ENCODE measurements around the gene OR4C46.
"Not testable (repeated sequence)": the region's sequence is repeated elsewhere in the genome, so short reads cannot be mapped to it uniquely, and the experiment has no call there.

OR4C46 gene

DNA sequence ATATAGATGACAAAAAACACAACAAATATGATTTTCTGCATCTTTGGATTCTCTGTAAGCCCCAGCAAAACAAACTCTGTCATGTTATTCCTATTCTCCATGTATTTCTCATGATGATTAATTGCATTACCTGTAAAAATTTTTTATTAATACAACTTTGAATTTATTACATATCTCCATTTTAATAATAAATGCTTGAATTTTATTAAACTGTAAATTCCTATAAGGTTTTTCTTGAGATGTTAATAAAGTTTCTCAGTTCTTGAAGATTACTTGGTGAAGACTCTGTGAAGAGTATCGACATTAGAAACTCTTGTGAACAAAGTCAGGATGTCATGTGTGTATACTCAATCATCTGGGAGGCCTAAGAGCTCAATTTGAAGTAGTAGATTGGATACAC is at the start of gene OR4C46:
OR4C46 (minus strand) TSS at position 101 of the 400 bp plus-strand sequence; CDS start at position 101, 0 bp downstream.
- TF ChIP-seq MYC (IDR thresholded peaks at IDR 0.05; ENCODE audit: low read depth, low read length) (no peak), POLR2A (IDR thresholded peaks at IDR 0.05; ENCODE audit: extremely low read depth, insufficient read length) (no peak)
- TF ChIP-seq, protein P1, sequence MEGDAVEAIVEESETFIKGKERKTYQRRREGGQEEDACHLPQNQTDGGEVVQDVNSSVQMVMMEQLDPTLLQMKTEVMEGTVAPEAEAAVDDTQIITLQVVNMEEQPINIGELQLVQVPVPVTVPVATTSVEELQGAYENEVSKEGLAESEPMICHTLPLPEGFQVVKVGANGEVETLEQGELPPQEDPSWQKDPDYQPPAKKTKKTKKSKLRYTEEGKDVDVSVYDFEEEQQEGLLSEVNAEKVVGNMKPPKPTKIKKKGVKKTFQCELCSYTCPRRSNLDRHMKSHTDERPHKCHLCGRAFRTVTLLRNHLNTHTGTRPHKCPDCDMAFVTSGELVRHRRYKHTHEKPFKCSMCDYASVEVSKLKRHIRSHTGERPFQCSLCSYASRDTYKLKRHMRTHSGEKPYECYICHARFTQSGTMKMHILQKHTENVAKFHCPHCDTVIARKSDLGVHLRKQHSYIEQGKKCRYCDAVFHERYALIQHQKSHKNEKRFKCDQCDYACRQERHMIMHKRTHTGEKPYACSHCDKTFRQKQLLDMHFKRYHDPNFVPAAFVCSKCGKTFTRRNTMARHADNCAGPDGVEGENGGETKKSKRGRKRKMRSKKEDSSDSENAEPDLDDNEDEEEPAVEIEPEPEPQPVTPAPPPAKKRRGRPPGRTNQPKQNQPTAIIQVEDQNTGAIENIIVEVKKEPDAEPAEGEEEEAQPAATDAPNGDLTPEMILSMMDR (IDR thresholded peaks at IDR 0.05; ENCODE audit: low read depth, low read length): no peak
- TF ChIP-seq, protein P2, sequence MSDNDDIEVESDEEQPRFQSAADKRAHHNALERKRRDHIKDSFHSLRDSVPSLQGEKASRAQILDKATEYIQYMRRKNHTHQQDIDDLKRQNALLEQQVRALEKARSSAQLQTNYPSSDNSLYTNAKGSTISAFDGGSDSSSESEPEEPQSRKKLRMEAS (IDR thresholded peaks at IDR 0.05; ENCODE audit: low read depth, low read length): no peak
- DNase-seq (ENCODE audit: low read depth): no peak
- no peak within 1 kb of the TSS for H3K4me3 ChIP-seq (ENCODE audit: low read depth, low read length)

DNA sequence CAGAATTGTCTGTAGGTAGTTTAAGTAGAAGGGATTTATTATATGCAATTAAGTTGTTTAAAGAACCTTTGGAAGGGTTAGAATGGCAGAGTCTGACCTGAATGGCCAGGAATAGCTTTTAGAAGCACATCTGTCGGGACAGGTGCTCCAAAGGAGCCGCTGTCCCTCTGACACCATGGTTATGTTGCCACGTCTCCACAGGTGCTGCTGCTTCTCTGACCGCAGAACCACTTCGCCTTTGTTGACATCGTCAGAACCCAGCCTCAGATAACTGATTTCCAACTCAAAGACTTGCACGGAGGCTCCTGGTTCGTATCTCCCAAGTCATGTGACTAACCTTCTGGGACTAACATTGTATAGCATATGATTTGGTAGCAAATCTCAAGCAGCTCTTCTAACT is 41.8 kb upstream of the OR4C46 start:
- H3K4me3 ChIP-seq (ENCODE audit: low read depth, low read length); DNase-seq (ENCODE audit: low read depth): not testable (repeated sequence)

DNA sequence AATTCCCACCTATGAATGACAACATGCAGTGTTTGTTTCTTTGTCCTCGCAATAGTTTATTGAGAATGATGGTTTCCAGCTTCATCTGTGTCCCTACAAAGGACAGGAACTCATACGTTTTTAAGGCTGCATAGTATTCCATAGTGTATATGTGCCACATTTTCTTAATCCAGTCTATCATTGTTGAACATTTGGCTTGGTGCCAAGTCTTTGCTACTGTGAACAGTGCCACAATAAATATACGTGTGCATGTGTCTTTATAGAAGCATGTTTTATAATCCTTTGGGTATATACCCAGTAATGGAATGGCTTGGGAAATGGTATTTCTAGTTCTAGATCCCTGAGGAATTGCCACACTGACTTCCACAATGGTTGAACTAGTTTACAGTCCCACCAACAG is 42.4 kb downstream of the OR4C46 start:
- not testable (repeated sequence) for H3K4me3 ChIP-seq (ENCODE audit: low read depth, low read length); DNase-seq (ENCODE audit: low read depth)

DNA sequence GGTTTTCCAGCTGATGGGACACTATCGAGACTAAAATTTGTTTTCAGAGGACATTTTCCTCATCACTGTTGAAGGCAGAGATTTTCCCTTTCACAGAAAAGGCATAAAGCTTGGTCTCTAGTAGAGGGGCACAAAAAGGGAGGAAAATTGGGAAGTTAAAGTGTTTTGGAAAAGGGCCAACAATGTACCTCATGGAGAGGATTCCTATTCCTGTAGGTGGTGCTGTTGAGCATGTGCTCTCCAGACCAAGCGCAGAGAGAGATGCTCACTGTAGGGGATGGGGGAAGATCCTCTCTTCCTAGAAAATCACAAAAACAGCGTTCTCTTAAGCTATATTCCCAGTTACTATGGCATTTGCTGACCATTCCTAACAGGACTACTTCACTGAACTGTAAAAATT is 44.9 kb downstream of the OR4C46 start:
- peak; percentile 14 for DNase-seq (ENCODE audit: low read depth)
- no peak overlapping the region for H3K4me3 ChIP-seq (ENCODE audit: low read depth, low read length)
- TF ChIP-seq MYC (IDR thresholded peaks at IDR 0.05; ENCODE audit: low read depth, low read length) (no peak), POLR2A (IDR thresholded peaks at IDR 0.05; ENCODE audit: extremely low read depth, insufficient read length) (no peak)
- TF ChIP-seq, protein P1 (IDR thresholded peaks at IDR 0.05; ENCODE audit: low read depth, low read length): peak; percentile 39
- TF ChIP-seq, protein P2 (IDR thresholded peaks at IDR 0.05; ENCODE audit: low read depth, low read length): no peak

DNA sequence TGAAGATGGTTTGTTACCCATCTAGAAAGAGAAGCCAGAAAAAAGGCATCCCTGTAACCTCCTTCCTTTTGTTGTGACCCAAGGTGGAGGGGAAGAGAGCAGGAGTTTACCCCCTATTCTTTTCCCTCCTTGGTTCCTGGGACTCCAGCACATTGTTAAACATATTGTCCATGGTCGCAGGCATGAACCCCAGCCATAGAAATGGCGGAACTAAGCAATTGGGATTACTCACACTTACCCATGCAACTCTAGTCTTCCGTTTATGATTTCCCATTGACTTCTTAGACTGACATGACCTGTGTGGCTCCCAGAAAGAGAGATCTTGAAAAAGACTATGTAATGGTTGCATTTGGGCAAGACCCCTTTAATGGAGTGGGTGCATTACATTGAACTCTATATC is 45.4 kb downstream of the OR4C46 start:
- peak; percentile 3 for DNase-seq (ENCODE audit: low read depth)
- no peak overlapping the region for H3K4me3 ChIP-seq (ENCODE audit: low read depth, low read length)
- TF ChIP-seq MYC (IDR thresholded peaks at IDR 0.05; ENCODE audit: low read depth, low read length) (no peak), POLR2A (IDR thresholded peaks at IDR 0.05; ENCODE audit: extremely low read depth, insufficient read length) (no peak)
- TF ChIP-seq, protein P2 (IDR thresholded peaks at IDR 0.05; ENCODE audit: low read depth, low read length): no peak
- TF ChIP-seq, protein P1 (IDR thresholded peaks at IDR 0.05; ENCODE audit: low read depth, low read length): no peak

Measured in NB4 (cell line).